Adipocyte (in vitro differentiated cells): ENCODE results near the gene MET.
"Not testable (repeated sequence)": the region's sequence is repeated elsewhere in the genome, so short reads cannot be mapped to it uniquely, and the experiment has no call there.

ENCODE experiments used
- DNase-seq: peaks from one replicate; pipeline ENCODE4 v3.0.0-alpha.2; 2015; ENCODE audit warnings: low read depth
- H3K27me3 ChIP-seq: replicated peaks from 2 replicates; pipeline ENCODE4 v1.7.0; 2013; ENCODE audit warnings: mild to moderate bottlenecking, low read length, moderate library complexity; ENCODE audit not compliant: control insufficient read depth, insufficient read depth
- H3K36me3 ChIP-seq: 2 replicates; pipeline ENCODE4 v1.7.0; 2013; ENCODE audit warnings: low read length, mild to moderate bottlenecking, moderate library complexity; ENCODE audit not compliant: control insufficient read depth, insufficient read depth, severe bottlenecking
- H3K4me1 ChIP-seq: 2 replicates; pipeline ENCODE4 v1.7.0; 2013; ENCODE audit warnings: mild to moderate bottlenecking, low read length, moderate library complexity; ENCODE audit not compliant: control insufficient read depth, insufficient read depth
- H3K4me3 ChIP-seq: 2 replicates; pipeline ENCODE4 v1.7.0; 2013; ENCODE audit warnings: mild to moderate bottlenecking, low read length, moderate library complexity
- H3K9ac ChIP-seq: 2 replicates; pipeline ENCODE4 v1.7.0; 2013; ENCODE audit warnings: mild to moderate bottlenecking, low read length, moderate library complexity
- H3K9me3 ChIP-seq: 2 replicates; pipeline ENCODE4 v1.7.0; 2013; ENCODE audit warnings: mild to moderate bottlenecking, low read length, moderate library complexity; ENCODE audit not compliant: control insufficient read depth

Gene MET

GRCh38 chr7:116641551-116642153, 30.3 kb upstream of the MET start:
- no peak for DNase-seq
- Histone ChIP-seq H3K27me3 (no peaks in the 10 kb centered on the region), H3K4me1 (no peaks in the 10 kb centered on the region), H3K4me3 (no peak overlapping the region), H3K9me3 (no peaks in the 10 kb centered on the region), H3K36me3 (no peaks in the 10 kb centered on the region), H3K9ac (no peak overlapping the region)

- H3K36me3 ChIP-seq, H3K9ac ChIP-seq, DNase-seq, H3K9me3 ChIP-seq, H3K4me1 ChIP-seq, H3K27me3 ChIP-seq, H3K4me3 ChIP-seq: not testable (repeated sequence)
These were observed 28.8 kb upstream of the MET start for GRCh38 chr7:116643148-116643547.

GRCh38 chr7:116644628-116645027, 27.4 kb upstream of the MET start:
- H3K9ac ChIP-seq = no peak overlapping the region
- no peaks in the 10 kb centered on the region for H3K9me3 ChIP-seq
- H3K27me3 ChIP-seq = peaks cover 3% of the 10 kb centered on the region
- no peaks in the 10 kb centered on the region for H3K4me1 ChIP-seq
- H3K36me3 ChIP-seq = no peaks in the 10 kb centered on the region
- DNase-seq = no peak
- no peak overlapping the region for H3K4me3 ChIP-seq

- Histone ChIP-seq H3K9me3 (no peaks in the 10 kb centered on the region), H3K27me3 (peaks cover 3% of the 10 kb centered on the region), H3K4me1 (no peaks in the 10 kb centered on the region), H3K36me3 (no peaks in the 10 kb centered on the region), H3K9ac (no peak overlapping the region), H3K4me3 (no peak overlapping the region)
- DNase-seq = no peak
These were observed 24.7 kb upstream of the MET start for GRCh38 chr7:116647290-116647689.

DNA sequence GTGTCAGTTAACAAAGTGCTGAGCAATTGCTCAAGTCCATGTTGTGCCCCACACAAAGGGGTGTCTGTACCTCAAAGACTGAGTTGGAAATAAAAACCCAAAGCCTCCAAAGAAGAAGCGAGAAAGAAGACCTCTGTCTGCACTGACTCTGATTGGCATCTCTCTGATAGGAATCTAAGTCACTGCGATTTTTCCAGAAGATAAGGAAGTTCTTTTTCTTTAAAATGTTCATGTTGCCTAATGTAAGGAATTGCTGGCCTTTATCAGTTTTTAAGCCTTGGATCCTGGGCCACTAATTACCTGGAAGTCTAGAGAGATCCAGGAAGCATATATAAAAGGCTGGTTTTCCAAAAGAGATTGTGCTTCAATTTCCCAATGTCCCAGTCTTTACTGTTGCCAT, 24.1 kb upstream of the MET start:
- H3K4me3 ChIP-seq = no peak overlapping the region
- no peaks in the 10 kb centered on the region for H3K9me3 ChIP-seq
- H3K36me3 ChIP-seq = no peaks in the 10 kb centered on the region

GRCh38 chr7:116650436-116650835, 21.6 kb upstream of the MET start:
- Histone ChIP-seq H3K9me3 (no peaks in the 10 kb centered on the region), H3K27me3 (peaks cover 3% of the 10 kb centered on the region), H3K4me1 (peaks cover 3% of the 10 kb centered on the region), H3K9ac (no peak overlapping the region), H3K36me3 (no peaks in the 10 kb centered on the region), H3K4me3 (no peak overlapping the region)
- no peak for DNase-seq

More for the DNA sequence above, 24.1 kb upstream of the MET start:
- H3K9ac ChIP-seq = no peak overlapping the region
- DNase-seq = no peak
- H3K27me3 ChIP-seq = peaks cover 3% of the 10 kb centered on the region
- H3K4me1 ChIP-seq = no peaks in the 10 kb centered on the region

GRCh38 chr7:116652793-116653192, 19.2 kb upstream of the MET start:
- H3K27me3 ChIP-seq = peaks cover 3% of the 10 kb centered on the region
- no peak overlapping the region for H3K4me3 ChIP-seq
- no peak overlapping the region for H3K9ac ChIP-seq
- no peaks in the 10 kb centered on the region for H3K9me3 ChIP-seq
- no peaks in the 10 kb centered on the region for H3K36me3 ChIP-seq
- DNase-seq = no peak
- peaks cover 3% of the 10 kb centered on the region for H3K4me1 ChIP-seq

GRCh38 chr7:116653204-116653603, 18.8 kb upstream of the MET start:
- H3K27me3 ChIP-seq = peaks cover 3% of the 10 kb centered on the region
- H3K9ac ChIP-seq = no peak overlapping the region
- DNase-seq = peak; percentile 44
- no peaks in the 10 kb centered on the region for H3K9me3 ChIP-seq
- H3K4me1 ChIP-seq = peaks cover 3% of the 10 kb centered on the region
- no peak overlapping the region for H3K4me3 ChIP-seq
- no peaks in the 10 kb centered on the region for H3K36me3 ChIP-seq

DNA sequence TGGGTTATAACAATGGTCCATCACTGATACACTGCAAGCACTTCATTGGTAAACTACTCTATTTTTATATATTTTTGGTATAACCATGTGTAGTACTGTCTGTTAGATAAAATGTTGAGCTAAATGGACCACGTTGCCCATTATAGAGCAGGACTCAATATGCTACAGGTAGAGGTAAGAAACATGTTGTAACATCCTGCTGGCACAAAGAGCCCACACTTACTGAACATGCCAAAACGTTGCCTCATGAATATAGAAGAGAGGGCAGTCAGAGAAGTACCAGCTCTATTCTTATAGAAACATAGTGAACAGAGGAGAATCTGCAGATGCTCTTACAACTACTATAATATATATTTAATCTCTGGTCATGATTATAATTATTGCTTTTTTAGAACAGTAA, 18.4 kb upstream of the MET start:
- DNase-seq = no peak
- Histone ChIP-seq H3K4me3 (no peak overlapping the region), H3K27me3 (peaks cover 3% of the 10 kb centered on the region), H3K36me3 (no peaks in the 10 kb centered on the region), H3K9ac (no peak overlapping the region), H3K9me3 (no peaks in the 10 kb centered on the region), H3K4me1 (peaks cover 3% of the 10 kb centered on the region)

- not testable (repeated sequence) for H3K27me3 ChIP-seq, H3K4me3 ChIP-seq, H3K9ac ChIP-seq, H3K4me1 ChIP-seq, H3K36me3 ChIP-seq, DNase-seq, H3K9me3 ChIP-seq
These were observed 12.7 kb upstream of the MET start for GRCh38 chr7:116659248-116659647.

- H3K4me1 ChIP-seq = no peaks in the 10 kb centered on the region
- no peaks in the 10 kb centered on the region for H3K9me3 ChIP-seq
- DNase-seq = no peak
- H3K36me3 ChIP-seq = no peaks in the 10 kb centered on the region
- no peak overlapping the region for H3K9ac ChIP-seq
- H3K27me3 ChIP-seq = no peaks in the 10 kb centered on the region
- H3K4me3 ChIP-seq = no peak overlapping the region
These were observed 10.1 kb upstream of the MET start for GRCh38 chr7:116661865-116662264.

DNA sequence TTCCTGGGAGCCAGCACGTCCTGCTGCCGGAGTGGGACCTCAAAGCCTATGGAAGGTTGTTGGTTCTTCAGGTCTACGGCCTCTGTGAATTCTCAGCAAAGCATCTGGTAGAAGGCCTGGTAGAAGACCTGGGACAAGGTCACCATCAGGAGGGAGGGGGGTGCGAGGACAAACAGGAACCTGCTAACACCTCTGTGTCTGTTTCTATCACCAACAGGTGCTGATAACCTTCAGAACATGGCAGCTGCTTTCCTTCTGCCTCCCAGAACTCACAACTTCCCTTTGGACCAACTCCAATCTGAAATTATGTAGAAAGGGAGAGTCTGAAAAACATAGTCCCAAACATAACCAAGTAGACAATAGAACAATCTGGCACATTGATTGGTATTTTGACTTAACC, 8.3 kb upstream of the MET start:
- Histone ChIP-seq H3K27me3 (no peaks in the 10 kb centered on the region), H3K9me3 (no peaks in the 10 kb centered on the region), H3K9ac (no peak overlapping the region), H3K4me3 (no peak overlapping the region), H3K36me3 (no peaks in the 10 kb centered on the region), H3K4me1 (no peaks in the 10 kb centered on the region)
- no peak for DNase-seq
